Endothelial cell of umbilical vein (primary cell): ENCODE data around the gene ANO7. TPM values are rescaled to one million over a fixed set of nuclear protein-coding genes. Genes with fewer than 3 reads are reported as not detected.

Experiments
- BruUV-seq: library from RNA; stranded (reverse); fragments of 400-500 nt; replicated peaks from 2 replicates; lab custom pipeline; 2021; lab: Mats Ljungman, UMichigan
- CTCF ChIA-PET: fragments of 300-600, 350-600 bp; sonication (Branson Sonifier 250); formaldehyde crosslinking; loops from one replicate; lab custom pipeline; 2021; ENCODE audit warnings: antibody characterized with exemption, inconsistent platforms; lab: Charles Lee
- POLR2A ChIA-PET: fragments of 300-600, 350-600 bp; sonication (Branson Sonifier 250); formaldehyde crosslinking; loops from one replicate; lab custom pipeline; 2021; ENCODE audit warnings: antibody characterized with exemption, inconsistent platforms; lab: Charles Lee
- DNase-seq: peaks from one replicate; pipeline ENCODE4 v3.0.0-alpha.2; 2011; ENCODE audit warnings: low read depth, low spot score
- FAIRE-seq: peaks from 2 replicates; lab custom pipeline; 2011; peaks lifted over from hg19 to GRCh38; lab: Jason Lieb, UNC
- H2AFZ ChIP-seq: 2 replicates; pipeline ENCODE4 v1.6.0; 2012; ENCODE audit warnings: low read depth, low read length, control low read depth, inconsistent platforms
- H3K27ac ChIP-seq: 2 replicates; pipeline ENCODE4 v1.5.1; 2011; ENCODE audit warnings: low read depth, mild to moderate bottlenecking, control low read depth, low read length, moderate library complexity; ENCODE audit not compliant: insufficient read depth
- H3K27me3 ChIP-seq, 2 experiments: 2 replicates each; pipeline versions ENCODE4 v1.6.0 to v1.6.1; 2011; ENCODE audit warnings: low read length in 2 of 2, mixed read lengths in 1 of 2; ENCODE audit not compliant: control insufficient read depth in 2 of 2, insufficient read depth in 2 of 2
- H3K36me3 ChIP-seq, 2 experiments: 2 replicates in 1 of 2; 3 replicates in 1 of 2; pipeline ENCODE4 v1.5.1; 2011; ENCODE audit warnings: low read length in 2 of 2, mild to moderate bottlenecking in 1 of 2, moderate library complexity in 1 of 2; ENCODE audit not compliant: control insufficient read depth in 2 of 2, insufficient read depth in 2 of 2; ENCODE audit errors: extremely low read depth in 1 of 2
- H3K4me1 ChIP-seq: 3 replicates; pipeline ENCODE4 v1.5.1; 2011; ENCODE audit warnings: mild to moderate bottlenecking, low read length; ENCODE audit not compliant: control insufficient read depth, insufficient read depth; ENCODE audit errors: extremely low read depth
- H3K4me2 ChIP-seq: 2 replicates; pipeline ENCODE4 v1.6.1; 2011; ENCODE audit warnings: low read length, control low read depth, mixed read lengths; ENCODE audit not compliant: insufficient read depth
- H3K4me3 ChIP-seq, 3 experiments: fragments of 200-600 bp in 1 of 3; sonication (generic), shearing (Covaris generic) in 1 of 3; replicated peaks in 1 of 3; 2 replicates each; pipeline ENCODE4 v1.5.1; 2011 to 2016; ENCODE audit warnings: control low read depth in 3 of 3, low read length in 3 of 3, mild to moderate bottlenecking in 2 of 3, inconsistent platforms in 1 of 3, low read depth in 1 of 3, moderate library complexity in 1 of 3; ENCODE audit not compliant: insufficient read depth in 1 of 3
- H3K79me2 ChIP-seq: 2 replicates; pipeline ENCODE4 v1.6.0; 2012; ENCODE audit warnings: low read length, inconsistent platforms; ENCODE audit not compliant: control insufficient read depth, insufficient read depth
- H3K9ac ChIP-seq: replicated peaks from 2 replicates; pipeline ENCODE3; 2011; ENCODE audit warnings: low read length, control low read depth; ENCODE audit not compliant: insufficient read depth; ENCODE audit errors: extremely low read depth
- H3K9me1 ChIP-seq: replicated peaks from 3 replicates; pipeline ENCODE4 v1.6.0; 2011; ENCODE audit warnings: mild to moderate bottlenecking, low read length; ENCODE audit not compliant: control insufficient read depth, insufficient read depth; ENCODE audit errors: extremely low read depth
- H3K9me3 ChIP-seq: replicated peaks from 2 replicates; pipeline ENCODE4 v1.5.1; 2012; ENCODE audit warnings: low read length, inconsistent platforms; ENCODE audit not compliant: control insufficient read depth, insufficient read depth
- H4K20me1 ChIP-seq: replicated peaks from 2 replicates; pipeline ENCODE3; 2011; ENCODE audit warnings: mild to moderate bottlenecking, low read length; ENCODE audit not compliant: control insufficient read depth, insufficient read depth; ENCODE audit errors: extremely low read depth
- EZH2 ChIP-seq: IDR thresholded peaks from 2 replicates; pipeline ENCODE4 v1.6.1; 2012; ENCODE audit warnings: borderline replicate concordance, low read depth, mild to moderate bottlenecking, moderate library complexity, low read length, inconsistent platforms; ENCODE audit not compliant: severe bottlenecking
- FOS ChIP-seq: IDR thresholded peaks from 2 replicates; pipeline ENCODE4 v1.6.1; 2011; ENCODE audit warnings: mild to moderate bottlenecking, low read length, moderate library complexity, borderline replicate concordance; ENCODE audit not compliant: insufficient read depth
- GATA2 ChIP-seq: IDR thresholded peaks from 2 replicates; pipeline ENCODE4 v1.7.0; 2011; ENCODE audit warnings: low read depth, mild to moderate bottlenecking, moderate library complexity, mixed read lengths, low read length; ENCODE audit not compliant: insufficient read length, insufficient read depth
- JUN ChIP-seq: IDR thresholded peaks from 2 replicates; pipeline ENCODE4 v1.6.1; 2011; ENCODE audit warnings: borderline replicate concordance, low read depth; ENCODE audit not compliant: insufficient read length, insufficient read depth
- MYC ChIP-seq: IDR thresholded peaks from one replicate; pipeline ENCODE4 v1.6.1; 2011; ENCODE audit warnings: mild to moderate bottlenecking, low read depth, low read length
- POLR2A ChIP-seq: IDR thresholded peaks from 2 replicates; pipeline ENCODE4 v1.6.1; 2012; ENCODE audit warnings: low read depth, mild to moderate bottlenecking, control low read depth, low read length
- POLR2AphosphoS5 ChIP-seq: IDR thresholded peaks from 2 replicates; pipeline ENCODE4 v1.6.1; 2012; ENCODE audit warnings: low read depth, mild to moderate bottlenecking, control low read depth, low read length, moderate library complexity; ENCODE audit not compliant: insufficient read depth
- dilution Hi-C: fragments of 300-500 bp; cut with MboI; formaldehyde crosslinking; loops from one replicate; pipeline ENCODE4 v1.15.0; 2019; ENCODE audit warnings: low sequenced_read_pairs; ENCODE audit not compliant: extremely low pct_ligation_motif_present
- intact Hi-C: fragments of 100-400 bp; cut with micrococcal nuclease; formaldehyde crosslinking; loops from one replicate; pipeline ENCODE4 v1.10.0; 2022
- polyA plus RNA-seq, 4 experiments: library from polyadenylated mRNA; depleted of rRNA in 3 of 4; stranded (reverse) in 3 of 4; unstranded in 1 of 4; fragments of >200 nt; gene quantifications; 2 replicates each; pipeline versions ENCODE4 v1.2.1 to v1.2.3, GENCODE V29; 2011 to 2012; ENCODE audit warnings: missing spikeins in 1 of 4
- total RNA-seq: library from RNA; stranded (reverse); gene quantifications from 2 replicates; pipeline ENCODE4 v1.2.3, GENCODE V29; 2021
- TF ChIP-seq, protein P1 (sequence below), 2 donors: IDR thresholded peaks; 1 replicate in 1 of 2; 2 replicates in 1 of 2; pipeline ENCODE4 v1.5.1; 2011; ENCODE audit warnings: low read length in 2 of 2, mild to moderate bottlenecking in 2 of 2, moderate library complexity in 2 of 2, control low read depth in 1 of 2, inconsistent platforms in 1 of 2, low read depth in 1 of 2; ENCODE audit not compliant: insufficient read depth in 1 of 2; ENCODE audit errors: extremely low read depth in 1 of 2
- TF ChIP-seq, protein P2 (sequence below): IDR thresholded peaks from 2 replicates; pipeline ENCODE4 v1.6.1; 2011; ENCODE audit not compliant: insufficient read depth, insufficient read length

The ANO7 gene
- total and polyA plus RNA-seq, 2 donors (not counting 3 experiments of a cell fraction or from before 2014, with no cell fraction given), result 0.81 to 2.5 TPM

DNA sequence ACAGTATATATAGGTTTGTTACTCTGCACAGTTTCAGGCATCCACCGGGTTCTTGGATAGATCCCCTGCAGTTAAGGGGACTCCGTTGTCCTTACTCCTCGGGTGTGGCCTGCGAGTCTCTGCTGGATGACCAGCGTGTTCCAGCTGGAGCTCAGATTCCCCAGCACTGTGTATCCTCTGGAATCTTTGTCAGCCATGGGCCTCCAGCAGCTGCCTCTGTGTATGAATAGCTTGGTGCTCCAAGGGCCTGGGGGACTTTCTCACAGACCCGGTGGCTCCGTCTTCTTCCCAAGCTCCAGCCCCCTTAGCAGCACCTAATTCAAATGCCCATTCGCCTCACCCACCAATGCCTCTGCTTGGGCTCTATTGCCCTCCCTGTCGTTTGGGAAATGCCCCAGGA, 6.3 kb downstream of the ANO7 start:
- no peaks in the 10 kb centered on the region for H3K36me3 ChIP-seq
- no peak overlapping the region for H3K9ac ChIP-seq
- no peaks in the 10 kb centered on the region for H3K4me1 ChIP-seq
- no peak overlapping the region for H2AFZ ChIP-seq
- H3K27ac ChIP-seq, result no peak overlapping the region
- no peaks in the 10 kb centered on the region for H3K27me3 ChIP-seq
- no peak for FAIRE-seq
- no peaks in the 10 kb centered on the region for H3K9me1 ChIP-seq
- dilution Hi-C loops (no loop called here), intact Hi-C loops (no loop called here)
- ChIA-PET CTCF (no interaction called here), POLR2A (no interaction called here)
- H3K9me3 ChIP-seq, result no peaks in the 10 kb centered on the region
- H3K4me2 ChIP-seq, result no peak overlapping the region
- TF ChIP-seq, protein P1, sequence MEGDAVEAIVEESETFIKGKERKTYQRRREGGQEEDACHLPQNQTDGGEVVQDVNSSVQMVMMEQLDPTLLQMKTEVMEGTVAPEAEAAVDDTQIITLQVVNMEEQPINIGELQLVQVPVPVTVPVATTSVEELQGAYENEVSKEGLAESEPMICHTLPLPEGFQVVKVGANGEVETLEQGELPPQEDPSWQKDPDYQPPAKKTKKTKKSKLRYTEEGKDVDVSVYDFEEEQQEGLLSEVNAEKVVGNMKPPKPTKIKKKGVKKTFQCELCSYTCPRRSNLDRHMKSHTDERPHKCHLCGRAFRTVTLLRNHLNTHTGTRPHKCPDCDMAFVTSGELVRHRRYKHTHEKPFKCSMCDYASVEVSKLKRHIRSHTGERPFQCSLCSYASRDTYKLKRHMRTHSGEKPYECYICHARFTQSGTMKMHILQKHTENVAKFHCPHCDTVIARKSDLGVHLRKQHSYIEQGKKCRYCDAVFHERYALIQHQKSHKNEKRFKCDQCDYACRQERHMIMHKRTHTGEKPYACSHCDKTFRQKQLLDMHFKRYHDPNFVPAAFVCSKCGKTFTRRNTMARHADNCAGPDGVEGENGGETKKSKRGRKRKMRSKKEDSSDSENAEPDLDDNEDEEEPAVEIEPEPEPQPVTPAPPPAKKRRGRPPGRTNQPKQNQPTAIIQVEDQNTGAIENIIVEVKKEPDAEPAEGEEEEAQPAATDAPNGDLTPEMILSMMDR (IDR thresholded peaks at IDR 0.05; ENCODE audit: extremely low read depth in 1 of 2, insufficient read depth in 1 of 2, low read depth in 1 of 2, low read length in 2 of 2), result no peak
- TF ChIP-seq EZH2, result no peak
- TF ChIP-seq FOS, result no peak
- TF ChIP-seq POLR2A, result no peak
- no peak for TF ChIP-seq GATA2
- TF ChIP-seq JUN, result no peak
- TF ChIP-seq POLR2AphosphoS5, result no peak
- no peak for TF ChIP-seq MYC
- TF ChIP-seq, protein P2, sequence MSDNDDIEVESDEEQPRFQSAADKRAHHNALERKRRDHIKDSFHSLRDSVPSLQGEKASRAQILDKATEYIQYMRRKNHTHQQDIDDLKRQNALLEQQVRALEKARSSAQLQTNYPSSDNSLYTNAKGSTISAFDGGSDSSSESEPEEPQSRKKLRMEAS, result no peak
- H3K4me3 ChIP-seq, result no peak overlapping the region
- no peaks in the 10 kb centered on the region for H3K79me2 ChIP-seq
- H4K20me1 ChIP-seq, result no peaks in the 10 kb centered on the region
- no TSS peak for BruUV-seq
- DNase-seq, result no peak
